Kidney epithelial cell (primary cell): ENCODE data around the gene UMPS. TPM values are rescaled to one million over a fixed set of nuclear protein-coding genes. Genes with fewer than 3 reads are reported as not detected.
"Not testable (repeated sequence)": the region's sequence is repeated elsewhere in the genome, so short reads cannot be mapped to it uniquely, and the experiment has no call there.

Source experiments
- DNase-seq: peaks from one replicate; pipeline ENCODE4 v3.0.0-alpha.2; 2010; ENCODE audit warnings: low read depth
- H3K27me3 ChIP-seq: 2 replicates; pipeline ENCODE4 v1.6.0; 2011; ENCODE audit warnings: low read length; ENCODE audit not compliant: control insufficient read depth, insufficient read depth
- H3K36me3 ChIP-seq: 2 replicates; pipeline ENCODE4 v1.5.1; 2011; ENCODE audit warnings: low read length; ENCODE audit not compliant: control insufficient read depth, insufficient read depth
- H3K4me3 ChIP-seq: 2 replicates; pipeline ENCODE4 v1.5.1; 2011; ENCODE audit warnings: low read depth, mild to moderate bottlenecking, control low read depth, low read length
- CTCF ChIP-seq: IDR thresholded peaks from 2 replicates; pipeline ENCODE4 v1.5.1; 2011; ENCODE audit warnings: mild to moderate bottlenecking, moderate library complexity, low read length, control low read depth, inconsistent platforms; ENCODE audit not compliant: insufficient read depth, poor library complexity, severe bottlenecking
- total RNA-seq: library from RNA; depleted of rRNA; stranded (reverse); fragments of >200 nt; gene quantifications from 2 replicates; pipeline ENCODE4 v1.2.3, GENCODE V29; 2015

Gene UMPS
- total RNA-seq, 1 donor from 2014 or later: 36.0 TPM

GRCh38 chr3:124780356-124780755 is 50.1 kb downstream of the UMPS start:
- Histone ChIP-seq H3K27me3 (no peaks in the 10 kb centered on the region), H3K4me3 (no peak overlapping the region), H3K36me3 (no peaks in the 10 kb centered on the region)
- no peak for TF ChIP-seq CTCF
- DNase-seq: no peak

DNA sequence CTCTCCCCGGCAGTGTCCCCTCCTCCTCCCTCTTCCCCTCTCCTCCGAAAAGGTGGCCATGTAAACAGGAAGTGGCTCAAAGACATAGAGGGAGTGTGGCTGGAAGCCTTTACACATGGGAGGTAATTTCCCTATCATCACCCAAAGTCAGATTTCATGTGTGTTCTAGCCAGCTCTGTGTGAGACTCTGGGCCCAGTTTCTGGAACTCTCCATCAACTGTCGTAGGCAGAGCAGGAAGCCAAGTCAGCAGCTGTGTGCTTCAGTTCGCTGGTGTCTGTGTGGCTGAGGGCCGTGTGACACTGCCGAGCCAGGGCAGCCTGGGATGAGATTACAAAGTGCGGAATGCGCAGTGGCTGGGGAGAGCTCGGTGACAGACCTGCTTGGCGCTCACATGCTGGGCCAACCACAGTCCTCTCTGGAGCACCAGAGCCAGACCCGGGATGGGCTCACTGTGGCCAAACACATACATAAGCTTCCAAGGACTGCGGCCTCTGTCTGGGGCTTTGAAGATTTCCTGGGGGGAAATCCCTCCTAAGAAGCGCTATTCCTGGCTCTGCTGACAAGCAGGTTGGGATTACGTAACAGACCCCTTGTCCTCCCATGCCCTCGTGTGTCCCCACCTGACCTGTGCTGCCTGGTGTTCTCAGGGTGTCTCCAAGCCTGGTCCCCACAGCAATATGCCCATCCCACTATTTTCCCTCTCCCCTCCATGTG is 50.7 kb downstream of the UMPS start:
- Histone ChIP-seq H3K36me3 (no peaks in the 10 kb centered on the region), H3K27me3 (no peaks in the 10 kb centered on the region), H3K4me3 (no peak overlapping the region)
- DNase-seq: no peak
- TF ChIP-seq CTCF: no peak

DNA sequence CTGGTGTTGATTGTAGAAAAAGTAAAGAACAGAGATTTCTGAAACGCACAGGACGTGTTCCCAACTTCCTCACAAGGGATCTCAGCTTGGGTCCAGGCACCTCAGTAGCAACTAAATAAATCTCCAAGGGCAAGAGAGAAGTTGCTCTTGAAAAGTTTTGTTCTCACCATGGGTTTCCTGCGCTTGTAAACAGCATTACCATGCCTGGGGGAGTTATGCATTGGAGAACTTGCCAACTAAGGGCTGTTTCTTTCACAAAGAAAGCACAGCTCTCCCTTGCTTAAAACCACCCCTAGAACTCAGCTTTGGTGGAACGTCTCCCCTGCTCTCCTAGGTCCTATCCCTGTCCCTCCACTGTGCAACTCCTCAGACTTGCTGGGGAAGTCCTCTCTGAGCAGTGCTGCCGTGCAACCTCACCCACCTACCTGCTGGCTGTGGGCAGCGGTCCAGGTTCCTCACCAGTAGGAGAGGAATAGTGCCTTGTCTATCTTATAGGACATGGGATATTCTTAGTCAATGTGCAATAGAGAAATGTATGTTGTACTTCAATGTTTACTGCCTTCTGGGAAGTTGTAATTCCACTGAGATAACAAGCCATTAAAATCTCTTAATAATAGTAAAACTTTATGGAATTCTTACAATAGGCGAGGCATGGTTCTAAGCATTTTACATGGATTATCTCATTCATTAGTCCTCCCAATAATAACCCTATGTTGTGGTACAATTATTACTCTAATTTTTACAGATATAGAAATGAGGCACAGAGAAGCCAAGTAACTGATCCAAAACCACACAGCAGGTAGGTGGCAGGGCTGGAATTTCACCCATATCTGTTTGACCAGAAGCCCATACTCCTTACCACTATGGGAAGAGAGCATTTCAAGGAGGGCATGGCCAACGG is 51.5 kb downstream of the UMPS start:
- Histone ChIP-seq H3K36me3 (no peaks in the 10 kb centered on the region), H3K27me3 (no peaks in the 10 kb centered on the region), H3K4me3 (no peak overlapping the region)
- no peak for TF ChIP-seq CTCF
- DNase-seq: no peak

DNA sequence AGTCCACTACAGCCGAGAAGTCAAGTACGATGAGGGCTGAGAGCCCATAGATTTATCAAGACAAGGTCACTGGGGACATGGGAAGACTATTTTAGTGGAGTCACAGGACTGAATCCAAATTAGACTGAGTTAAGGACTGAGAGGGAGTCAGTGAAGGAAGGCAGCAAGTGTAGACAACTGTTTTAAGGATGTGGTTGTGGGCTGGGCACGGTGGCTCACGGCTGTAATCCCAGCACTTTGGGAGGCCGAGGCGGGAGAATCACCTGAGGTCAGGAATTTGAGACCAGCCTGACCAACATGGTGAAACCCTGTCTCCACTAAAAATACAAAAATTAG is 52.1 kb downstream of the UMPS start:
- H3K36me3 ChIP-seq, H3K27me3 ChIP-seq, DNase-seq, H3K4me3 ChIP-seq: not testable (repeated sequence)

DNA sequence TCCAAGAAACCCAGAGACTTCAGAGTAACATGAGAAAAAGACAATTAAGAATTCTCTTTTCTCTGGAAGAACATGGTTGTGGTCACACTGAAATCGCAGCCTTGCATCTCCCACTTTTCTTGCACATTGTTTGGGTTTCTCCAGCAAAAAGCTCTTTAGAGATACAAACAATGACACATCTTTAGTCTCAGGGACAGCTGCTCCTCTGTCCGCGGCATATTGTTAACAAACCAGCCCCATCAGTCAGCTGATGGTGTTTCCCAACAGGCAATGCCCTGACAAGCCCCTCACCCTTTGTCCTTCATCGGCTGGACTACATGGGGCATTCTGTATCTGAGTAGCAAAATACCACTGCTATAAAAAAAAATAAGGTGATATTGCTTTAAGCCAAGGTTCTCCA is 53.4 kb downstream of the UMPS start:
- TF ChIP-seq CTCF: no peak
- H3K36me3 ChIP-seq: no peaks in the 10 kb centered on the region
- no peak overlapping the region for H3K4me3 ChIP-seq
- no peaks in the 10 kb centered on the region for H3K27me3 ChIP-seq
- DNase-seq: no peak

DNA sequence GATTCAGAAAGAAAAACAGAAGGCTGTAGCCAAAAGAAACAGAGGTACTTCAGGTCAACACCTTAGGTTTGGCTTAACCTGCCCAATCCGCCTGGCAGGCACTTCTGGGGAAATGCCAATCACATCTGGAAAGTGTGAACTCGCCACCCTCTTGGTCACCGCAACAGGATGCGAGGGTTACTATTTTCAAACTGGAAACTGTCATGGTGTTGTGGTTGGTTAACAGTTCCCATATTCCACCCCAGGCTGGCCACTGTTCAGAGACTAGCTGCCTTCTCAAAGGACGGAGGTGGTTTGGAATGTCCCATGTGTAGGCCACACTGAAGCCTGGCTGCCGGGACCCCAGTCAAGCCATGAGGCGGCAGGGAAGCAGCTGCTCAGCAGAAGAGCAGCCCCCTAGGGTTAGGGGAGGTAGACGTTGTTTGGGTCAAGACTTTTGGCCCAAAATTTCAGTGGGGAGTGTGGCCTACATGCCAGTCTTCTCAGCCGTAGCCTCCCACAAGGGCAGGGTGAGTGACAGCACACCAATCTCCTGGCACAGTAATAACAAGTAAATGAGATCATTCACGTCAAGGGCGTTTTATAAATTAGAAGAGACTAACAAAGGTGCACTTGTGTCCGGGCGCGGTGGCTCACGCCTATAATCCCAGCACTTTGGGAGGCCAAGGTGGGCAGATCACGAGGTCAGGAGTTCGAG is 54.6 kb downstream of the UMPS start:
- Histone ChIP-seq H3K27me3 (no peaks in the 10 kb centered on the region), H3K36me3 (no peaks in the 10 kb centered on the region)
- no peak for DNase-seq

More for the DNA sequence above, 54.6 kb downstream of the UMPS start:
- no peak overlapping the region for H3K4me3 ChIP-seq
- TF ChIP-seq CTCF: no peak
